Measurements from ENCODE around the gene UTP3. TPM values are rescaled to one million over a fixed set of nuclear protein-coding genes. Genes with fewer than 3 reads are reported as not detected.

UTP3 gene
- total and polyA plus RNA-seq, 9 of the 15 experiments (the other 6 are each of a cell fraction or from before 2014, with no cell fraction given), result 11.9 to 69.3 (median 34.0) TPM

GRCh38 chr4:70654605-70655011 lies 33.7 kb upstream of the UTP3 start (continued):
- TF ChIP-seq ARID3A (IDR thresholded peaks at IDR 0.05; ENCODE audit: borderline replicate concordance, low read depth, low read length) (no peak; the same call in 1 of the 2 replicates), EP300 (IDR thresholded peaks at IDR 0.05; ENCODE audit: low read length) (peak; percentile 85), ZC3H8 (IDR thresholded peaks at IDR 0.05) (no peak), SMARCE1 (IDR thresholded peaks at IDR 0.05) (peak; percentile 89), TEAD4 (IDR thresholded peaks at IDR 0.05; ENCODE audit: low read length) (peak; percentile 96), TEAD4 (CRISPR knock-in tag; IDR thresholded peaks at IDR 0.05; ENCODE audit: borderline replicate concordance) (no peak), SP1 (CRISPR knock-in tag; IDR thresholded peaks at IDR 0.05) (0 out of 2 replicates have a peak, but pooled peaks have one; percentile 25), SOX6 (IDR thresholded peaks at IDR 0.05) (peak; percentile 69), ZNF277 (CRISPR knock-in tag; IDR thresholded peaks at IDR 0.05; ENCODE audit: borderline replicate concordance) (no peak), OTX1 (CRISPR knock-in tag; IDR thresholded peaks at IDR 0.05) (no peak), ZNF696 (CRISPR knock-in tag; conservative IDR thresholded peaks at IDR 0.05) (no peak), CC2D1A (IDR thresholded peaks at IDR 0.05) (peak; percentile 73), CSDE1 (IDR thresholded peaks at IDR 0.05) (no peak), GTF2F1 (IDR thresholded peaks at IDR 0.05; ENCODE audit: low read depth, low read length) (no peak), BACH1 (tag; IDR thresholded peaks at IDR 0.05) (no peak), SRF (CRISPR knock-in tag; IDR thresholded peaks at IDR 0.05) (no peak), GABPB1 (CRISPR knock-in tag; IDR thresholded peaks at IDR 0.05) (no peak), BRD9 (IDR thresholded peaks at IDR 0.05; ENCODE audit: low read depth, partially characterized antibody) (no peak), SIX5 (IDR thresholded peaks at IDR 0.05; ENCODE audit: borderline replicate concordance in 1 of 2, insufficient read depth in 1 of 2, low read depth in 1 of 2, low read length in 2 of 2) (no peak), DACH1 (IDR thresholded peaks at IDR 0.05; ENCODE audit: partially characterized antibody) (peak; percentile 15), ZEB2 (IDR thresholded peaks at IDR 0.05) (peak; percentile 38; the same call in 1 of the 2 replicates), FOSL1 (tag; conservative IDR thresholded peaks at IDR 0.05) (peak; percentile 70), ADNP (tag; IDR thresholded peaks at IDR 0.05) (peak; percentile 94), MAFG (tag; conservative IDR thresholded peaks at IDR 0.05) (no peak), ELF4 (CRISPR knock-in tag; IDR thresholded peaks at IDR 0.05) (no peak), TFAM (CRISPR knock-in tag; conservative IDR thresholded peaks at IDR 0.05) (no peak), HMG20A (CRISPR knock-in tag; conservative IDR thresholded peaks at IDR 0.05) (no peak), PHB (CRISPR knock-in tag; IDR thresholded peaks at IDR 0.05) (no peak), CTBP1 (IDR thresholded peaks at IDR 0.05; ENCODE audit: borderline replicate concordance) (peak; percentile 30; the same call in 1 of the 2 replicates), ZBTB8A (IDR thresholded peaks at IDR 0.05; ENCODE audit: partially characterized antibody) (no peak), PYGO2 (tag; IDR thresholded peaks at IDR 0.05) (no peak), FOXP1 (CRISPR knock-in tag; IDR thresholded peaks at IDR 0.05) (no peak)

Data from K562 (cell line).